Upper lobe of left lung (tissue), 4 donors: ENCODE results near the gene ZSCAN9.

Source experiments
- EP300 ChIP-seq, 4 donors: sonication (generic); formaldehyde crosslinking; IDR thresholded peaks; one replicate each; pipeline ENCODE4 v1.5.1; 2017; ENCODE audit warnings: antibody characterized with exemption in 4 of 4, control low read depth in 2 of 4
- POLR2A ChIP-seq, 4 donors: fragments of 450-650 bp; IDR thresholded peaks; one replicate each; pipeline ENCODE4 v1.5.1; 2016 to 2017; ENCODE audit warnings: antibody characterized with exemption in 4 of 4, mild to moderate bottlenecking in 2 of 4
- POLR2AphosphoS5 ChIP-seq, 2 donors: sonication (generic); formaldehyde crosslinking; IDR thresholded peaks; one replicate each; pipeline ENCODE4 v1.5.1; 2017; ENCODE audit warnings: antibody characterized with exemption in 2 of 2
- TF ChIP-seq, protein P1 (sequence below), 6 experiments: fragments of 450-650 bp in 4 of 6; fragments of 200-600 bp in 2 of 6; sonication (generic) in 2 of 6; IDR thresholded peaks; one replicate each; pipeline ENCODE4 v1.5.1; 2016 to 2019; ENCODE audit warnings: antibody characterized with exemption in 6 of 6

- TF ChIP-seq, protein P1, sequence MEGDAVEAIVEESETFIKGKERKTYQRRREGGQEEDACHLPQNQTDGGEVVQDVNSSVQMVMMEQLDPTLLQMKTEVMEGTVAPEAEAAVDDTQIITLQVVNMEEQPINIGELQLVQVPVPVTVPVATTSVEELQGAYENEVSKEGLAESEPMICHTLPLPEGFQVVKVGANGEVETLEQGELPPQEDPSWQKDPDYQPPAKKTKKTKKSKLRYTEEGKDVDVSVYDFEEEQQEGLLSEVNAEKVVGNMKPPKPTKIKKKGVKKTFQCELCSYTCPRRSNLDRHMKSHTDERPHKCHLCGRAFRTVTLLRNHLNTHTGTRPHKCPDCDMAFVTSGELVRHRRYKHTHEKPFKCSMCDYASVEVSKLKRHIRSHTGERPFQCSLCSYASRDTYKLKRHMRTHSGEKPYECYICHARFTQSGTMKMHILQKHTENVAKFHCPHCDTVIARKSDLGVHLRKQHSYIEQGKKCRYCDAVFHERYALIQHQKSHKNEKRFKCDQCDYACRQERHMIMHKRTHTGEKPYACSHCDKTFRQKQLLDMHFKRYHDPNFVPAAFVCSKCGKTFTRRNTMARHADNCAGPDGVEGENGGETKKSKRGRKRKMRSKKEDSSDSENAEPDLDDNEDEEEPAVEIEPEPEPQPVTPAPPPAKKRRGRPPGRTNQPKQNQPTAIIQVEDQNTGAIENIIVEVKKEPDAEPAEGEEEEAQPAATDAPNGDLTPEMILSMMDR (IDR thresholded peaks at IDR 0.05) = no peak
- no peak for TF ChIP-seq POLR2A (IDR thresholded peaks at IDR 0.05)
- TF ChIP-seq POLR2AphosphoS5 (IDR thresholded peaks at IDR 0.05) = no peak
- no peak for TF ChIP-seq EP300 (IDR thresholded peaks at IDR 0.05)
Observed at GRCh38 chr6:28264834-28265401, 39.8 kb downstream of the ZSCAN9 start.
